ENCODE measurements around the gene INO80E.
"Not testable (repeated sequence)": the region's sequence is repeated elsewhere in the genome, so short reads cannot be mapped to it uniquely, and the experiment has no call there.

Gene INO80E

DNA sequence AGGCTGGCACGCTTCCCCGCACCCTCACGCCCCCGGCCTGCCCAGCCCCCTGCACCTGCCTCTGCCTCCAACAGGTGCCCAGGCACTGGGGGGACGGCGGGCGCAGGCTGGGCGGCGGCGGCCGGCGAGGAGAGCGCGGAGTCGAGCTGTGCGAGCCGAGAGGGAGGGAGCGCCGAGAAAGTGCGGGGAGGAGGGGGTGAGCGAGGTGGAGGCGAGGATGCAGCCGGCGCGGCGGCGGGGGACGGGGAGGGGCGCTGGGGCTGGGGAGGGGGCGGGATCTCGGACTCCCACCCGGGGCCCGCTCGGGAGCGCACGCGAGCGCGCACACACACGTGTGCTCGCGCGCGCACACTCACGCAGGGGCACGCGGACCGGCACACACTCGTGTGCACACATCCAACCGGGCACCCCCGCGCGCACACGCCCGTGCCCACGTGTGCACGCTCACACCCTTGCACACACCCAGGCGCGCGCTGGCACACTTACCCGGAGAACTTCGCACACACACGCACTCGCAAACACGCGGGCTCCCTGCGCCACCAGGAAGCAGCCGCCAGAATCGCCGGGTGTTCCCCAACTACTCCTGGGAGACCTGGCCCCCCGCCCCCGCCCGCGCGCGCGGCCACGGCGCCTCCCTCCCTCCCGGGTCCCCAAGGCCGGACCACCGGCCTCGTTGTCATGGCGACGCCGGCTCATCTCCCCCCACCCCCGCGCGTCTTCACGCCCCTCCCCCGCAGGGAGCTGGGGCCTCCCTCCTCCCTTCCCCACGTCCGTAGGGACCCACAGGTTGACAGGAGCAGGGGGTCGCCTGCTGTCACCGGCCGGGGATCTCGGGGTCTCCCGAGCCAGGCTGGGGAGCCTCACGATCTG is 15.0 kb downstream of the INO80E start, which contains the start of gene DOC2A:
DOC2A (minus strand) TSS at position 184 of the 870 bp plus-strand sequence. CDS start 805 bp downstream, outside the sequence.
- DNase-seq: peak; percentile 30

DNA sequence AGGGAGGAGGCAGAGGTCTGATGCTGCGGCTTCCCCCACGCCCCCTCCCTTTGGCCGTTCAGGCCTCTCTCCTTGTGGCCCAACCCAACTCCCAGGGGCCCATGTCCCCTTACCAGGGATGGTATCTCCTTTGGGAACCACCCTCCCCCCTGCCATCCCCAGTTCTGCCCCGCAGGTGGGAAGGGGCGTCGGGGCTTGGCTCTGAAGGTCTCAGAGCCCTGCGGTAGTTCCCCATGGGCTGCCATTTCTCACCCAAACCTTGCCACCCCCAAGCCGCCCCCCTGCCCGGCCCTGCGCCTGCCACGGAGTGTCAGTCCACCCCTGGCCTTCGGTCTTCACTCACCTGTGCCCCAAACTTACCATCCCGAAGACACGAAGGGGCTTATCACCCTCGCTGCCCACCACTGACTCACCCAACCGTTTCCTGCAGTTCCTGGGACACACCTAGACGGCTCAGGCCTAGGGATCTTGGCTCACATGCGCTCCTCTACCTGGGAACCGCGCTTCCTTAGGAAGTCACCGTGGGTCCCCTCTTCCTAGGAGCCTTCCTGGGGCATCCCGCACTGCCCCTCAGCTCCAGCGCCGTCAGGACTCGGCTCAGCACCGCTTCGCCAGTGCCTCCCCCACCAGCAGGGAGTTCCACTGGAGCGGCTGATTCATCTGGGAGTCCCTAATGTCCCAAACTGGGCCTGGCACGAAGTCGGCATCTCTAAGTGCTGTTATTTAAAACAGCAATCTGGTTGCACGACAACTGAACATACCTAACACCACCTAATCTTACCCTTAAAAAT is 15.9 kb downstream of the INO80E start:
- no peak for DNase-seq

DNA sequence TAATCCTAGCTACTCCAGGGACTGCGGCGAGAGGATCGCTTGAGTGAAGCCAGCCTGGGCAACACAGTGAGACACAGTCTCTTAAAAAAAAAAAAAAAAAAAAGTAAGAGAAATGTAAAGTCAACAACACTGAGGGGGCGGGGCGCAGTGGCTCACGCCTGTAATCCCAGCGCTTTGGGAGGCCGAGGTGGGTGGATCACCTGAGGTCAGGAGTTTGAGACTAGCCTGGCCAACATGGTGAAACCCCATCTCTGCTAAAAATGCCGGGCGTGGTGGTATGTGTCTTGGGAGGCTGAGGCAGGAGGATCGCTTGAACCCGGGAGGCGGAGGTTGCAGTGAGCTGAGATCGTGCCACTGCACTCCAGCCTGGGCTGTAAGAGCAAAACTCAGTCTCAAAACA is 16.6 kb downstream of the INO80E start:
- DNase-seq: not testable (repeated sequence)

DNA sequence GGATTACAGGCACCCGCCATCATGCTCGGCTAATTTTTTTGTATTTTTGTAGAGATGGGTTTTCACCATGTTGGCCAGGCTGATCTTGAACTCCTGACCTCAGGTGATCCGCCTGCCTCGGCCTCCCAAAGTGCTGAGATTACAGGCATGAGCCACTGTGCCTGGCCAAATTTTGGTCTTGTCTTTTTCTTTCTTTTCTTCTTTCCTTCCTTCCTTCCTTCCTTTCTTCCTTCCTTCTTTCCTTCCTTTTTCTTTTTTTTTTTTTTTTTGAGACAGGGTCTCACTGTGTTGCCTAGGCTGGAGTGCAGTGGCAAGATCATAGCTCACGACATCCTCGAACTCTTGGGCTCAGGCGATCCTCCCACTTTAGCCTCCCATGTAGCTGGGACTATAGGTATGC is 19.4 kb downstream of the INO80E start:
- not testable (repeated sequence) for DNase-seq

DNA sequence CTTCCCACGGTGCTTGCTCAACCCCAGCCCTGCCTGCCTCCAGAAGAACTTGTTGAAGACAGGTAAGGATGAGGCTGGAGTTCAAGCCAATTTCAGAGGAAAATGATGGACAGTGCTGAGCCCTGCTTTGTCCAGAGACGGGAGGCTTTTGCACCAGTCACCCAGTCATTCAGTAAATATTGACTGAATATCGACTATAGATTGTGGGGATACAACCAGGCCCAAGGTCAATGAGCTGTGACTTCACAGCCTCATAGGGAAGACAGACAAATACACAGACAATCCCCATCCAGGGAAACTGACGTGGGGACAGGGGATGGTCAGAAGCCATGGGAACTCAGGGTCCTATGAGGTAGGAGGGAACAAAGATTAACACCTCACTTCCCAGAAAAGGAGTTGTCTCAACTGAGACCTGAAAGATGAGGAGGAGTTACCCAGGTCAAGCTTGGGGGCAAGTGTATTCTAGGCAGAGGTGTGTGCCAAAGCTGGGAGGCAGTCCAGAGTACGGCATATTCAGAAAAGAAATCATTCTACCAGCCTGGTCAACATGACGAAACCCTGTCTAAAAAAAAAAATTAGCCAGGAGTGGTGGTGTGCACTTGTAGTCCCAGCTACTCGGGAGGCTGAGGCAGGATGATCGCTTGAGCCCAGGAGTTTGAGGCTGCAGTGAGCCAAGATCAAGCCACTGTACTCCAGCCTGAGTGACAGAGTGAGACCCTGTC is 20.7 kb downstream of the INO80E start:
- no peak for DNase-seq

DNA sequence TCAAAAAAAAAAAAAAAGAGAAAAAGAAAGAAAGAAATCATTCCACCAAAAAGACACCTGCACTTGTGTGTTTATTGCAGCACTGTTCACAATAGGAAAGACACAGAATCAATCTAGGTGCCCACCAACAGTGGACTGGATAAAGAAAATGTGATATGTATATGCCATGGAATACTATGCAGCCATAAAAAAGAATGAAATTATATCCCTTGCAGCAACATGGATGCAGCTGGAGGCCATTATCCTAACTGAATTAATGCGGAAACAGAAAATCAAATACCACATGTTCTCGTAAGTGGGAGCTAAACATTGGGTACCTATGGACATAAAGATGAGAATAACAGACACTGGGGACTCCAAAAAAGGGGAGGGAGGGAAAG is 21.2 kb downstream of the INO80E start:
- no peak for DNase-seq

DNA sequence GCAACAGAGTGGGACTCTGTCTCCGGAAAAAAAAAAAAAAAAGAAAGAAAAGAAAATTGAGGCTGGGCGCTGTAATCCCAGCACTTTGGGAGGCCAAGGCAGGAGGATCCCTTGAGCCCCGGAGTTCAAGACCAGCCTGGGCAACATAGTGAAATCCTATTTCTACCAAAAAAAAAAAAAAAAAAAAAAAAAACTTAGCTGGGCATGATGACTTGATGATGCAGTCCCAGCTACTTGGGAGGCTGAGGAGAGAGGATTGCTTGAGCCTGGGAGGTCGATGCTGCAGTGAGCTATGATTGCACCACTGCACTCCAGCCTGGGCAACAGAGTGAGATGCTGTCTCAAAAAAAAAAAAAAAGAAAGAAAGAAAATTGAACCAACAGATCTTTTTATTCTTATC is 21.9 kb downstream of the INO80E start:
- not testable (repeated sequence) for DNase-seq

DNA sequence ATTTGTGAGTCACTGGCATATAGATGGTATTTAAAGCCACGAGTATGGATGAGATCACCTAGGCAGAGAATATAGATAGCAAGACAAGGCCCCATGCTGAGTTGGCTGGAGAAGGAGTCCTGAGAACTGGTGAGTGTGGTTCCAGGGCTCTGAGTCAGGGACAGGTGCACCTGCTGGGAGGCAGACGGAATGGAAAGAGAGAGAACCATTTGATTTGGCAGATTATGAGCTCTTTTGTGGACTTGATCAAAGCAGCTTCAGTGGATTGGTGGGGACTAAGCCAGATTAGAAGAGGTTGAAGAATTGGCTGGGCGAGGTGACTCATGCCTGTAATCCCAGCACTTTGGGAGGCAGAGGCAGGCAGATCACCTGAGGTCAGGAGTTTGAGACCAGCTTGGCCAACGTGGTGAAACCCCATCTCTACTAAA is 22.7 kb downstream of the INO80E start:
- DNase-seq: no peak

DNA sequence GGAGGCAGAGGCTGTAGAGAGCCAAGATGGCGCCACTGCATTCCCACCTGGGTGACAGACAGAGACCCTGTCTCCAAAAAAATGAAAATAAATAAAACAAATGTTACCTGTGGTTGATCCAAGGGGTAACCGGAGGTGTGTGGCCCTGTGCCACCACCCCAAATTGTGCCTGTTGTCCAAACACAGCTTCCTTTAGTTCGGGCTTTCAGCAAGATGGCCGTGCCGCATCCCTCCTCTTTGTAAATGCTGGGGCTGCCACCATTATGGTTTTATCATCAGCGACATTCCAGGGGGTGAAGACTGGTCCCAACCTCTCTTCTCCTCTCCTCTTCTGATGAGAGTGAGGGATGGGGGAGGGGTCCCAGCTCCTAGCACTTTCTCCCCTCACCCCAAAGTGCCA is 26.8 kb downstream of the INO80E start, which contains the start of gene C16orf92:
C16orf92 (plus strand) TSS at position 312 of the 400 bp plus-strand sequence. CDS start 143 bp downstream, outside the sequence.
- DNase-seq: no peak

DNA sequence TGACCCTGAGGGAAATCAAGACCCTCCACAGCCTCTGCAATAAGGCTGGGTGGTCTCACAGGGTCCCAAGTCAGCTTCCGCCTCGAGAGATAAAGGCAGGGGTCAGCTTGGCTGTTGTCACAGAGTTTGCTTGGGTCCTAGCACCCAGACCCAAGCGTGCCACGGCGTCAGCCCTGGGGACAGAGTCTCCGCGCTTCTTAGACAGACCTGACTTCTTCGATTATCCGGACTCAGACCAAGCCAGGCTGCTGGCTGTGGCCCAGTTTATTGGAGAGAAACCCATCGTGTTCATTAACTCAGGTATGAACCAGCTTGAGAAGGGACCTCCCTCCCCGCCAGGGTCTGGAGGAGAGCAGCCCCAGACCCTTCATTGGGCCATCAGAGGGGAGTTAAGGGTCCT is 27.5 kb downstream of the INO80E start:
- no peak for DNase-seq

DNA sequence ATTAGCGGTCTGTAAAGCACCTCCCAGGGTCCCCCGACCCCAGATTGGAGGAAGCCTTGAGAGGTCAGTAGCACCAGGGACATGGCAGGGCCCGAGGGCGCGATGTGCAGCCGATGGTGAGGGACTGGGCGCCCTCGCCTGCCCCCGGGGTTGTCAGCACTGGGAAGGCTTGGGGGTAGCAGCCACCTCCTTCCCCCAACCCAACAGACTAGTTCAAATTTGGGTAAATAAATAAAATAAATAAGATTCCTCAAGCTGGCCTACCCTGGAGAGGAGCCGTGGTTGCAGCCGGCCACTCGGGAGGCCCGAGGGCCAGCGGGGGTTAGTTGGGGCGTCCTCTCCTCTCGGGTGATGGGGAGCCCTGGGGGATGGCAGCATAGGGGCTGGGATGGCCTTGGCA is 28.4 kb downstream of the INO80E start:
- DNase-seq: no peak

DNA sequence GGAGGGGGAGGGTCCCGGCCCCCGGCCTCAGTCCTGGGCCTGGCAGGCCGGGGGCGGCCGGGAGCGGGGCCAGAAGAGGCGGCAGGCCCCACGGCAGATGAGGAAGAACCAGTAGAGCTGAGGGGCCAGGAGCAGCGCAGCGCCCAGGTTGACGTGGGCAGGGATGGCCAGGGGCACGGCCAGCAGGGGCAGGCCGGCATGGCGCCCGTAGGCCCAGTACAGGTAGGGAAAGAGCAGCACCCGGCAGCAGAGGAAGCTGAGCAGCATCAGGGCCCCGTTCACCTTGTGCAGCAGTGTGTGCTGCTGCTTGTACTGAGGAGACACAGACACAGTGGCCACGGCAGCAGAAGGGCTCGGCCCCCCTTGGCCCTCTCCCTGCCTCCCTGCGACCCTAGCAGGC is 29.1 kb downstream of the INO80E start:
- DNase-seq: no peak

DNA sequence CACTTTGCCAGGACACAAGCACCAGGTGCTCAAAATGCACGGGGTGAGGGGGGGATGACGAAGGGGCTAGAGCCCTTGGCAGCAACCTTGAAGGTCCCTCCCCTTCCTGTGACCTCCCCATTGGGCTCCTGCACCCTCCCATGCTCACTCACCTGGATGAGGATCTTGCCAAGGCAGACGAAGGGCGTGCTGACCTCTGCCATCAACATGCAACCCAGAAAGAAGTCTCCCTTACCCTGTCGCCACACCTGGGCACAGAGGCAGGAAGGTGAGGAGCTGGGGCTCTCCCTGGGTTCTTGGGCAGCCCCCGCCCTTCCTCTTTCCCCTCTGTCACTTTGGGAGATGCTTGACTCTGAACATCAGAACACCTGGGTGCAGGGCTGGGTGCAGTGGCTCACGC is 29.5 kb downstream of the INO80E start:
- no peak for DNase-seq

DNA sequence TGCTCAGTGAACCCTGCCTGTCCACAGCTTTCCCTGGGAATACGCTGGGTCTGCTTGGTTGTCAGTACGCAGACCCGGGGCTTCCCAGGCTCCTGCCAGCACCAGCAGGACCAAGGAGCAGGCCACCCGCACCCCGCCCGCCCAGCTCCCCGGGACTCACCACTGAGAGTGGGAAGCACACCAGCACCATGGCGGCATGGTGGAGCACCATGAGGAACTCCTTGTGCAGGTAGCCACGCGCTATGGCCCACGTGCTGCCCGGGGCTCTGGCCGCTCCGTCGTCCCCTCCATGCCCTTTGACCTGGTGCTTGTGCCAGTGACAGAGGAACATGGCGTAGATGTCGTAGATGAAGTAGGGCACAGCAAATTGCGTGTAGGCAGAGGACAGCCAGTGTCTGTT is 30.4 kb downstream of the INO80E start:
- no peak for DNase-seq

DNA sequence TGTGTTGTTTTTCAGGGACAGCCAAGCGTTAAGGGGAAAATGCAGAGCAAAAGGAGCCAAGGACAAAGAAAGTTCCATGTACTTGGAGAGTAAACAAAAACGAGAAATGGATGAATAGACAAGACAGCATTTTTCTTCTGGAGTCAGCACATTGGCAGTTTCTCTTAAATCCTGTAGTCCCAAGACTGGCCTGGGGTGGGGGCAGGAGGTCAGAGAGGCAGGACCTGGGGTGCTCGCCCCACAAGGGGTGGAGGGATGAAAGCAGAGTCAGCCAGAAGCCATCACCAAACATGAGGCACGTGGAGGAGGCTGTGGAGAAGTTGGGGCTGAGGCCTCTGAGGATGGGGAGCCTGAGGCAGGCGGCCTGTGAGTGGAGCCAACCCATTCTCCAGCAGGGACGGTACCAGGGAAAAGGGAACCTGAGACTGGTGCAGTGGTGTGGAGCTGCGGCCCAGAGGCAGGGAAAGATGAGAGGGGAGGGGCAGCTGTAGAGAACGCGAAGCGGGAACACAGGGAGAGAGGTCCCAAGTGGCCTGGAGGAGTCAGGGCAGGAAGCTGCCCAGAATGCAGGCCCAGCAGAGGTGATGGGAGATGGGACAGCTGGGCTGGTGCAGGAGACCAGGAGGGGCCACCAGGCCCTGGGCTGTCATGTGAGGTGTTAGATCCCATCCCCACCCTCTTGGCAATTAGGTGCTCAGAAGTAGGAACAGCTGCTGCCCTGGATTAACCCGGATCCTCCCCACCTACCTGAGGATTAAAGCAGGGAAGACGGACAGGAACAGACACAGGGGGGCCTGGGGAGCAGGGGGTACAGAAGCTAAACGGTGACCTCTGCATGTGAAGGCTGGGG is 31.8 kb downstream of the INO80E start:
- no peak for DNase-seq

DNA sequence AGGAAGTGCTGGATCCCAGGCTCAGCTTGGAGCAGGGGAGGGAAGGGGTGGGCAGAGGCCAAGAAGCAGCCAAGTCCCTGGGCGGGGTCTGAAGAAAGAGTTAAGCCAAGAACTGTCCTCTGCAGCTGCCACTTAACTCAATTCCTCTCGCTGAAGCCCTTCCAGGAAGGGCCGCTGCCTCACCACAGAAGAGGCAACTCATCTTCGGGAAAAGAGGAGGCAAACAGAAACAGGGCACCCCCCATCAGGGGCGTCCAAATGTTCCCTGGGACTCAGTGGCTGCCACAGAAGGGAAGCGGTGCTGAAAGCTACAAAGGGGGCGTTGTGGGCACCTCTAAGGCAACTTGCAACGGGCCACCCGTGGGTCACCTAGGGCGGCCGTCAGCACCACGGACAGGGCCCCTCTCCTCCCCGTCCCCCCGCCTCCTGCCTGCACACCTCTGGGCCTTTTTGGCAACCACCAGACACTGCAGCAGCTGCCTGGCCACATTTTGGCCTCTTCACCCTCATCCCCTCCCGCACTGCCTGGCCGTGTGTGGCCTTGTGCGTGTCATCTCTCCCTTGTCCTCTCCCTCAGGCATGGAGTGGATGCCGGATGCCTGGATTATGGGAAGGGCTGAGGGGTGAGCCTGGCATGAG is 32.5 kb downstream of the INO80E start:
- DNase-seq: no peak

DNA sequence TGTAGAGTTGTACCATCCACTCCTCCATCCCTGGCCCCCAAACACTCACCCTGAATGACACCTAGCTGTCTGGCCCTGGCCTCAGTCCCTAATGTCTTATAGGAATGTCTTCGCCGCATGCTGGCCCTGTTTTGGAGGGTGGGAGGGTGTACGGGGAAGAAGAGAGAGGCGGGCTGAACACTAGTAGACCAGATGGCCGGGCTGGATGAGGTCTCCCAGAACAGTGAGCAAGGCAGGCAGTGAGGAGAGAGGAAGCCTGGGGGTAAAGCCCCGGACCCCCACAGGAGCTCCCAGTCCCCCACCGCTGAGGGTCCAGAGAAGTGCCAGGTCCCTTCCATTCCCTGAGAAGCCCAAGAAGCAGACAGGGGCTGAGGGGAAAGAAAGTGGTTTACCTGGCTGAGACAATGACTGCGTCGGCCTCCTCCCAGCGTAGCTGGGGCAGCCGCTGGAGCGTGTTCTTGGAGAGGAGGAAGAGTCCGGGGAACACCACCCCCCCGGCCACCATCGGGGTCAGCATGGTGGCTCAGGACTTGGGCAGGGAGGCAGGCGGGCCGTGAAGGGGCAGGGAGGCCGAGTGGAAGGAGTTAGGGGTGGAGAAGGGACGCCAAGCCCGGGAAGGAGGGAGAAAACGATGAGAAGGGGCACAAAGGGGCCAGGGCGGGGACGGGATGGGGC is 34.1 kb downstream of the INO80E start:
- no peak for DNase-seq

DNA sequence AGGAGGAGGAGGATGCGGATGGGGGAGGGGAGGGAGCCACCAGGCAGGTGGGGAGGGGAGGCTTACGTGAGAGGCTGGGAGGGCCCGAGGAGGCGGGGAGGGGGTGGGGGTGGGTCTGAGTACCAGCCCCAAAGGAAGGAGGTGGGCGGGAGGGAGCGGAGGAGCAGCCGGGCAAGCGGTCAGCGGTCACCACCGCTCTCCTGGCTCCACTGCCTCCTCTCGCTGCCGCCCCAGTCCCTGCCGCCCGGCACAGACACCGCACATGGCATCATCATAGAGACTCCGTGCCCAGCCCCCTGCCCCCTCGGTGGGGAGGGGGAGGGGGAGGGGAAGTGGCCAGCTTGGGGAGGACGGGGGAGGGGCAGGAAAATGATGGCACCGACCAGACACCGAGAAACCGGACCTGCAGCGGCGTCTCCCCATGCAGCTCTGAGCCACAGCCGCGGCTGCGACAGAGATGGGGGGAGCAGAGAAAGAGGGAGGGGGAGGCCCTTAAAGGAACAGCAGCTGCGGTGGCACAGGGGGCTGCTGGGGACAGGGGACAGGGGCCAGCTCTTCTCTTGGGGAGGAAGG is 34.9 kb downstream of the INO80E start, which contains the start of gene TLCD3B:
TLCD3B (minus strand) TSS at position 431 of the 573 bp plus-strand sequence. CDS start 744 bp downstream, outside the sequence.
- DNase-seq: no peak

DNA sequence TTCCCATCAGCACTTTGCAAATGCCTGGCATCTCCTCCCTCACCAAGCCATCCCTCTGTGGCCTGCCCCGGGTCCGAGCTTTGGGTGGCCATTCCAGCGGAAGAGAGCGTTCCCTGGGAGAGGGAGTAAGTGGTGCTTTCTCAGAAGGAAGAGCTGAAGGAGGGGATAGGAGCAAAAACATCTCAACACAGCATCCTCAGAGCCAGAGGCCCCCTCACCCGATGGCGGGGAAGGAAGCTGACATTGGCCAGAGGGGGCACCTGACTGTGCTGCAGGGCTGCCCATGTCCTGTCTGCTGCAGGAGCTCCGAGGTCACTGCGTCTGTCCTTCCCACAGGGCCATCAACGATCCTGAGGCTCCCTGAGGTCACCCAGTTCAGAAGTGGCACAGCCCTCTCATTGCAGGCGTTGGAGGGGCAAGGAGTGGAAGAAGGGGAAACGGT is 35.5 kb downstream of the INO80E start:
- no peak for DNase-seq

DNA sequence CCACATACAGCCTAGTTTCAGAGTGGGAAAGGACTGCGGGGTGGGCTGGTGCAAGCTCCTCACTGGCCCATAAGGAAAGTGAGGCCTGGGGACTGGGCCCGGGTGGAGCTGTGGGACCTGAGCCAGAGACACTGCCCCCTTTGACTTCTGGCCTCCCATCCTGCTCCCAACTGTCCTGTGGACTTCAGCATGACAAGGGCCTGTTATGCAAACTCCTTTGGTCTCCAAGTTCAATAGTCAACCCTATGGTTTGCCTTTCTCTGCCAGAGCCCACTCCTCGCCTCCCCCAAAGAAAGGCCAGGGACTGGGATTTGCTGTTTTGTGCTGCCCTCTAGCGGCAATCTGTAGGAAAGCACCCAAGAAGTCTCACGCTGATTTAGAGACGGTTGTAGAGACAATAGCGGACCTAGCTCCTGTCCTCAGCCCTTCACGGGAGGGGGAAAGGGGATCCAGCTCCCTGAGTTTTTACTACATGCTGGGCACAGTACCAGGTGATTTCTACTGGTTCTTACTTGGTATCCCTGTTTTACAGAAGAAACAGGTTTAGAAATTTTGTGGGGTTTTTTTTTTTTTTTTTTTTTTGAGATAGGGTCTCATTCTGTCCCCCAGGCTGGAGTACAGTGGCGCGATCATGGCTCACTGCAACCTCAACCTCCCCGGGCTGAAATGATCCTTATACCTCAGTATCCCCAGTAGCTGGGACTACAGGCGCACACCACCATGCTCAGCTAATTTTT is 36.2 kb downstream of the INO80E start:
- DNase-seq: peak; percentile 75

All from CD4-positive, alpha-beta T cell treated with Interleukin-12 subunit alpha and Interleukin-12 subunit beta, for 1 hour (primary cell).